Osteoblast (primary cell): ENCODE results near the gene GAST. TPM values are rescaled to one million over a fixed set of nuclear protein-coding genes. Genes with fewer than 3 reads are reported as not detected.

ENCODE experiments used
- DNase-seq: peaks from one replicate; pipeline ENCODE4 v3.0.0; 2011; ENCODE audit warnings: low spot score, mixed read lengths; ENCODE audit not compliant: insufficient read length; ENCODE audit errors: missing footprints
- H2AFZ ChIP-seq: 2 replicates; pipeline ENCODE4 v1.6.0; 2011; ENCODE audit warnings: mild to moderate bottlenecking, low read length
- H3K27ac ChIP-seq: 2 replicates; pipeline ENCODE4 v1.5.1; 2011; ENCODE audit warnings: mild to moderate bottlenecking, low read depth, low read length, moderate library complexity
- H3K27me3 ChIP-seq: 2 replicates; pipeline ENCODE4 v1.6.0; 2012; ENCODE audit warnings: mild to moderate bottlenecking, control low read depth, inconsistent platforms, low read length, moderate library complexity; ENCODE audit not compliant: insufficient read depth
- H3K36me3 ChIP-seq: 2 replicates; pipeline ENCODE4 v1.5.1; 2011; ENCODE audit warnings: mild to moderate bottlenecking, low read length, control low read depth, moderate library complexity; ENCODE audit not compliant: insufficient read depth
- H3K4me1 ChIP-seq: 2 replicates; pipeline ENCODE4 v1.5.1; 2011; ENCODE audit warnings: mild to moderate bottlenecking, low read length, control low read depth, moderate library complexity; ENCODE audit not compliant: insufficient read depth
- H3K4me2 ChIP-seq: 2 replicates; pipeline ENCODE4 v1.6.0; 2011; ENCODE audit warnings: mild to moderate bottlenecking, low read length; ENCODE audit not compliant: insufficient read depth
- H3K4me3 ChIP-seq: fragments of 200-600 bp; sonication (generic); 3 replicates; pipeline ENCODE4 v1.5.1; 2012; ENCODE audit warnings: mild to moderate bottlenecking, low read length, inconsistent platforms; ENCODE audit not compliant: insufficient read depth
- H3K79me2 ChIP-seq: 2 replicates; pipeline ENCODE4 v1.6.0; 2012; ENCODE audit warnings: mild to moderate bottlenecking, low read length, control low read depth, inconsistent platforms; ENCODE audit not compliant: insufficient read depth
- H3K9me3 ChIP-seq: 2 replicates; pipeline ENCODE4 v1.5.1; 2011; ENCODE audit warnings: low read depth, low read length, control low read depth
- H4K20me1 ChIP-seq: 2 replicates; pipeline ENCODE4 v1.6.0; 2012; ENCODE audit warnings: mild to moderate bottlenecking, low read length, control low read depth; ENCODE audit not compliant: insufficient read depth
- total RNA-seq: library from RNA; depleted of rRNA; stranded (reverse); fragments of >200 nt; gene quantifications from 2 replicates; pipeline ENCODE4 v1.2.3, GENCODE V29; 2012
- TF ChIP-seq, protein P1 (sequence below): IDR thresholded peaks from 2 replicates; pipeline ENCODE4 v1.5.1; 2011; ENCODE audit warnings: mild to moderate bottlenecking, low read depth, low read length, moderate library complexity; ENCODE audit errors: extremely low read depth

Gene GAST
- total RNA-seq, 1 donor: not detected

DNA sequence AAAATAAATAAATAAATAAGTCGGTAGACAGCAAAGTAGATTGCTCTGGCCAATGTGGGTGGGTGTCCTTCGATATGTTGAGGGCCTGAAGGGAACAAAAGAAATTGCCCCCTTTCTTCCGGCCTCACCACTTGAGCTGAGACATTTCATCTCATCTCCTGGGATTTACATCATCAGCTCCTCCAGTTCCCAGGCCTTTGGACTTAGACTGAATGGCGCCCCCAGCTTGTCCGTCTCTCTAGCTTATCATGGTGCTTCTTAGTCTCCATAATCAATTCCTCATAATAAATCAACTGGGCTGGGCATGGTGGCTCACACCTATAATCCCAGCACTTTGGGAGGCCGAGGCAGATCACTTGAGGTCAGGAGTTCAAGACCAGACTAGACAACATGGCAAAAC lies 36.1 kb downstream of the GAST start:
- Histone ChIP-seq H3K27ac (no peak overlapping the region), H3K4me2 (no peak overlapping the region), H3K9me3 (no peaks in the 10 kb centered on the region), H3K4me3 (no peak overlapping the region), H2AFZ (no peak overlapping the region), H3K4me1 (no peaks in the 10 kb centered on the region), H4K20me1 (no peaks in the 10 kb centered on the region), H3K27me3 (peaks cover 10% of the 10 kb centered on the region), H3K79me2 (no peaks in the 10 kb centered on the region), H3K36me3 (no peaks in the 10 kb centered on the region)
- peak; percentile 14 for DNase-seq
- TF ChIP-seq, protein P1, sequence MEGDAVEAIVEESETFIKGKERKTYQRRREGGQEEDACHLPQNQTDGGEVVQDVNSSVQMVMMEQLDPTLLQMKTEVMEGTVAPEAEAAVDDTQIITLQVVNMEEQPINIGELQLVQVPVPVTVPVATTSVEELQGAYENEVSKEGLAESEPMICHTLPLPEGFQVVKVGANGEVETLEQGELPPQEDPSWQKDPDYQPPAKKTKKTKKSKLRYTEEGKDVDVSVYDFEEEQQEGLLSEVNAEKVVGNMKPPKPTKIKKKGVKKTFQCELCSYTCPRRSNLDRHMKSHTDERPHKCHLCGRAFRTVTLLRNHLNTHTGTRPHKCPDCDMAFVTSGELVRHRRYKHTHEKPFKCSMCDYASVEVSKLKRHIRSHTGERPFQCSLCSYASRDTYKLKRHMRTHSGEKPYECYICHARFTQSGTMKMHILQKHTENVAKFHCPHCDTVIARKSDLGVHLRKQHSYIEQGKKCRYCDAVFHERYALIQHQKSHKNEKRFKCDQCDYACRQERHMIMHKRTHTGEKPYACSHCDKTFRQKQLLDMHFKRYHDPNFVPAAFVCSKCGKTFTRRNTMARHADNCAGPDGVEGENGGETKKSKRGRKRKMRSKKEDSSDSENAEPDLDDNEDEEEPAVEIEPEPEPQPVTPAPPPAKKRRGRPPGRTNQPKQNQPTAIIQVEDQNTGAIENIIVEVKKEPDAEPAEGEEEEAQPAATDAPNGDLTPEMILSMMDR: no peak

DNA sequence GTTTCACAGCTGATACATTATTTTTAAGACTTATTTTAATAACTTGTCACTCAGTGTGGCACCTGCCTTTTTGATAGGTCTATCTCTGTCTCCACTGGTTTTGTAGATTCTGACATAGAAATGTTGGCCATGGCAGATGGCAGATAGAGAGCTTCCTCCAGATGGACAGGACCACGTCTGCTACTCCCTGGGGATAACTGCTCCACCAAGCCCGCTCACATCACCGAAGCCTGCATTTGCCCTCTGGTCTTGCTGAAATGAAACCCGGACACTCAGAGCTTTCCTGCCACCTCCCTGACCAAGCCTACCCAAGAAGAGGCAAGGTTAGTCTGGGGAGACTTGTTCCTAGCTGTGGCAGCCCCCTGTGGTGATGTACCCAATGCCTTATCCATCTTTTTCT lies 38.7 kb downstream of the GAST start:
- TF ChIP-seq, protein P1: no peak
- peak; percentile 27 for DNase-seq
- H3K79me2 ChIP-seq: no peaks in the 10 kb centered on the region

DNA sequence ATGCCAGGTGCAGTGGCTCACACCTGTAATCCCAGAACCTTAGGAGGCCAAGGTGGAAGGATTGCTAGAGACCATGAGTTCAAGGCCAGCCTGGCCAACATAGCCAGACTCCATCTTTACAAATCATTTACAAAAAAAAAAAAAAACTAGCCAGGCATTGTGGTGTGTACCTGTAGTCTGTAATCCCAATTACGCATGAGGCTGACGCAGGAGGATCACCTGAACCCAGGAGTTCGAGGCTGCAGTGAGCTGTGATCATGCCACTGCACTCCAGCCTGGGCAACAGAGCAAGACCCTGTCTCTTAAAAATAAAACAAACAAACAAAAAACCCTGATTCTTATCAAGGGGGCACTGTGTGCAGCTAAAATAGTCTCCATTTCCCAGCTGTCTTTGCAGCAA lies 39.2 kb downstream of the GAST start:
- Histone ChIP-seq H2AFZ (no peak overlapping the region), H3K36me3 (no peaks in the 10 kb centered on the region), H3K79me2 (no peaks in the 10 kb centered on the region), H3K27me3 (peaks cover 4% of the 10 kb centered on the region), H3K4me1 (no peaks in the 10 kb centered on the region), H3K9me3 (no peaks in the 10 kb centered on the region), H3K27ac (no peak overlapping the region), H3K4me3 (no peak overlapping the region), H3K4me2 (no peak overlapping the region), H4K20me1 (no peaks in the 10 kb centered on the region)
- no peak for DNase-seq
- TF ChIP-seq, protein P1: no peak

More for the DNA sequence above, 38.7 kb downstream of the GAST start:
- H3K9me3 ChIP-seq: no peaks in the 10 kb centered on the region
- H3K27ac ChIP-seq: no peak overlapping the region
- no peaks in the 10 kb centered on the region for H4K20me1 ChIP-seq
- H2AFZ ChIP-seq: no peak overlapping the region
- H3K4me3 ChIP-seq: no peak overlapping the region
- H3K4me1 ChIP-seq: no peaks in the 10 kb centered on the region
- no peak overlapping the region for H3K4me2 ChIP-seq
- peaks cover 6% of the 10 kb centered on the region for H3K27me3 ChIP-seq
- no peaks in the 10 kb centered on the region for H3K36me3 ChIP-seq

DNA sequence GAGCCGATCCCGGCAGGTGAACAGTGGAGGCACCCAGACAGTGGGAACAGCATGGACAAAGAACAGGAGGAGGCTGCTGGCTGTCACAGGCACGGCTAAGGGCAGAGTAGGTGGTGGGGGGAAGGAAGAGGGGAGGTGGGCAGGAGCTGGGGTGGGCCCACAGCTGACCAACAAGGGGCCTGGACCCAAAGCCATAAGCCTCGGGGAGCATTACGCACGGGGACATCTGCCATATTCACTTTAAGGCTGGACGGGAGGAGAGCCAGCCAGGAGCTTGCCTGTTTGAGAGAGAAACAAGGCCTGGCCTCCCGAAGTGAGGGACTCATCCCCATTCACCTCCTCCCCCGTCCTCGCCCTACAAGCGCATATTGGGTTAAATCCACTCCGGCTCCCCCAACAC lies 41.9 kb downstream of the GAST start:
- TF ChIP-seq, protein P1: no peak
- Histone ChIP-seq H3K9me3 (no peaks in the 10 kb centered on the region), H3K27ac (no peak overlapping the region), H2AFZ (no peak overlapping the region), H3K4me1 (no peaks in the 10 kb centered on the region), H3K4me2 (no peak overlapping the region), H3K79me2 (no peaks in the 10 kb centered on the region), H4K20me1 (no peaks in the 10 kb centered on the region), H3K27me3 (no peaks in the 10 kb centered on the region), H3K36me3 (no peaks in the 10 kb centered on the region), H3K4me3 (no peak overlapping the region)
- DNase-seq: peak; percentile 73
